Measurements from ENCODE around the gene PRSS22. TPM values are rescaled to one million over a fixed set of nuclear protein-coding genes. Genes with fewer than 3 reads are reported as not detected.

PRSS22 gene
- total RNA-seq, 1 donor from 2014 or later, result not detected

DNA sequence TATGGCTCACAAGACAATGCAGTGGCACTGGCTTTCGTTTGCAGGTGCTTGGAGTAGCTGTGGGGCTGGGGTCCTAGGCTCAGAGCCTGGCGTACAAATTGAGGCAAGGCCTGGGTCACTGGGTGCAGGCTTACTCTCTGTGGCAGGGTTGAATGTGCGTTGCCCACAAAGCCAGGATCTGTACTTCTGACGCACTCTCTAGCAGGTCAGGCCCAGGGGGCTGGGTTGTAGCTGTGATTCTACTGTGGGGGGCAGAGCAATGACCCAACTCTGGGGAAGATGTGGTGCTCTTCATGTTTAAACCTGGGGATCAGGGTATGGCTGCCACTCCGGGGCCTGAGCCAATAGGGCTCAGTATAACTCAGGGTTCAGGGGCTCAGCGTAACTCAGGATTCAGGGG, 47.3 kb downstream of the PRSS22 start:
- no peak overlapping the region for H3K4me3 Mint-ChIP-seq
- no peaks in the 10 kb centered on the region for H3K4me1 Mint-ChIP-seq
- H3K27ac Mint-ChIP-seq, result no peak overlapping the region
- ATAC-seq (ENCODE audit: low read depth) (no peak), DNase-seq (no peak)
- peaks cover 4% of the 10 kb centered on the region for H3K9me3 Mint-ChIP-seq
- CTCF ChIA-PET, result no interaction called here
- POLR2A ChIA-PET, result no interaction called here
- intact Hi-C loops (cut with micrococcal nuclease), result no loop called here
- no peaks in the 10 kb centered on the region for H3K36me3 Mint-ChIP-seq (ENCODE audit: low read depth)
- TF ChIP-seq, protein P1, sequence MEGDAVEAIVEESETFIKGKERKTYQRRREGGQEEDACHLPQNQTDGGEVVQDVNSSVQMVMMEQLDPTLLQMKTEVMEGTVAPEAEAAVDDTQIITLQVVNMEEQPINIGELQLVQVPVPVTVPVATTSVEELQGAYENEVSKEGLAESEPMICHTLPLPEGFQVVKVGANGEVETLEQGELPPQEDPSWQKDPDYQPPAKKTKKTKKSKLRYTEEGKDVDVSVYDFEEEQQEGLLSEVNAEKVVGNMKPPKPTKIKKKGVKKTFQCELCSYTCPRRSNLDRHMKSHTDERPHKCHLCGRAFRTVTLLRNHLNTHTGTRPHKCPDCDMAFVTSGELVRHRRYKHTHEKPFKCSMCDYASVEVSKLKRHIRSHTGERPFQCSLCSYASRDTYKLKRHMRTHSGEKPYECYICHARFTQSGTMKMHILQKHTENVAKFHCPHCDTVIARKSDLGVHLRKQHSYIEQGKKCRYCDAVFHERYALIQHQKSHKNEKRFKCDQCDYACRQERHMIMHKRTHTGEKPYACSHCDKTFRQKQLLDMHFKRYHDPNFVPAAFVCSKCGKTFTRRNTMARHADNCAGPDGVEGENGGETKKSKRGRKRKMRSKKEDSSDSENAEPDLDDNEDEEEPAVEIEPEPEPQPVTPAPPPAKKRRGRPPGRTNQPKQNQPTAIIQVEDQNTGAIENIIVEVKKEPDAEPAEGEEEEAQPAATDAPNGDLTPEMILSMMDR (IDR thresholded peaks at IDR 0.05), result no peak
- H3K27me3 Mint-ChIP-seq, result peaks cover 35% of the 10 kb centered on the region

- H3K4me3 Mint-ChIP-seq, result no peak overlapping the region
- POLR2A ChIA-PET, result no interaction called here
- DNase-seq, result no peak
- intact Hi-C loops (cut with micrococcal nuclease), result no loop called here
- TF ChIP-seq, protein P1 (IDR thresholded peaks at IDR 0.05), result no peak
- H3K36me3 Mint-ChIP-seq (ENCODE audit: low read depth), result no peaks in the 10 kb centered on the region
- peaks cover 43% of the 10 kb centered on the region for H3K27me3 Mint-ChIP-seq
- no peak overlapping the region for H3K27ac Mint-ChIP-seq
- peaks cover 7% of the 10 kb centered on the region for H3K9me3 Mint-ChIP-seq
- no peak for ATAC-seq (ENCODE audit: low read depth)
- H3K4me1 Mint-ChIP-seq, result no peaks in the 10 kb centered on the region
- CTCF ChIA-PET, result no interaction called here
Measured at GRCh38 chr16:2809149-2809760, 48.7 kb downstream of the PRSS22 start.

DNA sequence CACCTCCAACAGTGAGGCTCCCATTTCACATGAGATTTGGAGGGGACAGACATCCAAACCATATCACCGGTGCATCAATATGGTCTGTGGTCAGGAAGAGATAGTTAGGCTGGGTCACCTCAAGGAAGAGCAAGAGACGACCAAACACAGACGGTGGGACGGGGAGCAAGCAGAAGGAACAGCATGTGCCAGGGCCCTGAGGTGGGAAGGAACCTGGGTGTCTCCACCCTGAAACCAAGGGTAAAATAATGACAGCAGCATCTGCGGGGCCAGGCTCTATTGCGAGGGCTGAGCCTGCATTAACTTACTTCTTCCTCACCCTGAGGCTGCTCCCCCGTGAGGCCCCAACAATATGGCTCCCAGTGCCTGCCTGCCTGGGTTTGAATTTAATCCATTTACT, 49.8 kb downstream of the PRSS22 start:
- peaks cover 47% of the 10 kb centered on the region for H3K27me3 Mint-ChIP-seq
- ChIA-PET CTCF (no interaction called here), POLR2A (no interaction called here)
- intact Hi-C loops (cut with micrococcal nuclease), result no loop called here
- DNase-seq (no peak), ATAC-seq (ENCODE audit: low read depth) (no peak)
- no peak overlapping the region for H3K4me3 Mint-ChIP-seq
- H3K27ac Mint-ChIP-seq, result no peak overlapping the region
- H3K4me1 Mint-ChIP-seq, result no peaks in the 10 kb centered on the region
- H3K9me3 Mint-ChIP-seq, result peaks cover 15% of the 10 kb centered on the region
- H3K36me3 Mint-ChIP-seq (ENCODE audit: low read depth), result no peaks in the 10 kb centered on the region
- TF ChIP-seq, protein P1 (IDR thresholded peaks at IDR 0.05), result no peak

- ChIA-PET CTCF (no interaction called here), POLR2A (no interaction called here)
- H3K27ac Mint-ChIP-seq, result no peak overlapping the region
- DNase-seq, result no peak
- intact Hi-C loops (cut with micrococcal nuclease), result no loop called here
- H3K4me3 Mint-ChIP-seq, result no peak overlapping the region
- H3K36me3 Mint-ChIP-seq (ENCODE audit: low read depth), result no peaks in the 10 kb centered on the region
- peaks cover 42% of the 10 kb centered on the region for H3K27me3 Mint-ChIP-seq
- H3K4me1 Mint-ChIP-seq, result no peaks in the 10 kb centered on the region
- peaks cover 16% of the 10 kb centered on the region for H3K9me3 Mint-ChIP-seq
- TF ChIP-seq, protein P1 (IDR thresholded peaks at IDR 0.05), result no peak
- no peak for ATAC-seq (ENCODE audit: low read depth)
Measured at GRCh38 chr16:2806286-2806685, 51.7 kb downstream of the PRSS22 start.

GRCh38 chr16:2804728-2805127, 53.2 kb downstream of the PRSS22 start:
- TF ChIP-seq, protein P1 (IDR thresholded peaks at IDR 0.05), result no peak
- Mint-ChIP-seq H3K27ac (no peak overlapping the region), H3K9me3 (peaks cover 16% of the 10 kb centered on the region), H3K36me3 (ENCODE audit: low read depth) (no peaks in the 10 kb centered on the region), H3K4me1 (no peaks in the 10 kb centered on the region), H3K4me3 (no peak overlapping the region), H3K27me3 (peaks cover 36% of the 10 kb centered on the region)
- DNase-seq (no peak), ATAC-seq (ENCODE audit: low read depth) (no peak)
- POLR2A ChIA-PET, result no interaction called here
- CTCF ChIA-PET, result no interaction called here
- intact Hi-C loops (cut with micrococcal nuclease), result no loop called here
